MV-4-11 (cell line): ENCODE results near the gene CLEC4F.

ENCODE experiments used
- DNase-seq: peaks from one replicate; lab custom pipeline; 2025; lab: John Stamatoyannopoulos, UW

Gene CLEC4F

GRCh38 chr2:70826696-70827350 is 6.4 kb upstream of the CLEC4F start:
- DNase-seq: peak; percentile 62

GRCh38 chr2:70823249-70823648 is 2.9 kb upstream of the CLEC4F start:
- no peak for DNase-seq

- DNase-seq: no peak
Observed at GRCh38 chr2:70822843-70823242, 2.4 kb upstream of the CLEC4F start.

DNA sequence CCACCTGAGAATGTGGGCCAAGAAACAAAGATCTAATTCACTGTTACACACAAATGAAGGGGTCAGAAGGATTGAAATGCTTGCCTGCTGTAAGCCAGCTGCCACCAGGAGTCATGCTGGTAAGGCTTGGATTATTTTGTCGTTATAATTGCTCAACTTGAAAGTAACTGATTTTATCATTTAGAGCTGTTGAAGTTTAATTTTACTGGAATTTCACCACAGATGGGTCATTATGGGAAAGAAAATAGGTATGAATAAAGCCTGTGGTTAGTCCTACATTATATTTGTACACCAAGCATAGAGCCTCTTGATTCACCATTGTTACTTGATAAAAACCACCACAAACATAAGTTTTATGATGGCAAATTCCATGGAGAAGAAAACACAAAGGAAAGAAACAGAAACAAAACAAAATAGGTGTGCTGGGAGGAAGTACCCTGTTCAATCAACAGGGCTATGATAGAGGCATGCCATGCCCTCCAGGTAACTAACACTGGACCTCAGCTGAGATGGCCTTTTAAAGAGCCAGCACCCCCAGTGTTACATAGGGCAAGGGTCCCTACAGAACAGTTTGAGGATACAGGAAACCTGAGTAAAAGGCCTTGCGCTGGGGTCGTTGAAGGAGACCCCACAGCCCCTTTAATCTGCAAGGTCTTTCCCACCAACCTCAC is 3.0 kb downstream of the CLEC4F start:
- no peak for DNase-seq

GRCh38 chr2:70816726-70817125 is 3.7 kb downstream of the CLEC4F start:
- no peak for DNase-seq

- no peak for DNase-seq
Observed at GRCh38 chr2:70808983-70809958, 11.1 kb downstream of the CLEC4F start.

- DNase-seq: no peak
Observed at GRCh38 chr2:70807828-70808118, 12.6 kb downstream of the CLEC4F start.

GRCh38 chr2:70807102-70807827 is 13.1 kb downstream of the CLEC4F start:
- DNase-seq: no peak

- no peak for DNase-seq
Observed at GRCh38 chr2:70806620-70807019, 13.8 kb downstream of the CLEC4F start.

GRCh38 chr2:70806013-70806412 is 14.4 kb downstream of the CLEC4F start:
- no peak for DNase-seq

GRCh38 chr2:70801607-70802263 is 18.7 kb downstream of the CLEC4F start:
- no peak for DNase-seq

- no peak for DNase-seq
Observed at GRCh38 chr2:70799706-70800105, 20.7 kb downstream of the CLEC4F start.

DNA sequence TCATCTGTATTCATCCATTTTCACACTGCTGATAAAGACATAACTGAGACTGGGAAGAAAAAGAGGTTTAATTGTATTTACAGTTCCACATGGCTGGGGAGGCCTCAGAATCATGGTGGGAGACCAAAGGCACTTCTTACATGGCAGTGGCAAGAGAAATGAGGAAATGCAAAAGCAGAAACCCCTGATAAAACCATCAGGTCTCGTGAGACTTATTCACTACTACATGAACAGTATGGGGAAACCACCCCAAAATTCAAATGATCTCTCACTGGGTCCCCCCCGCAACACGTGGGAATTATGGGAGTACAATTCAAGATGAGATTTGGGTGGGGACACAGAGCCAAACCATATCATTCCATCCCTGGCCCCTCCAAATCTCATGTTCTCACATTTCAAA is 22.4 kb downstream of the CLEC4F start:
- peak; percentile 49 for DNase-seq

DNA sequence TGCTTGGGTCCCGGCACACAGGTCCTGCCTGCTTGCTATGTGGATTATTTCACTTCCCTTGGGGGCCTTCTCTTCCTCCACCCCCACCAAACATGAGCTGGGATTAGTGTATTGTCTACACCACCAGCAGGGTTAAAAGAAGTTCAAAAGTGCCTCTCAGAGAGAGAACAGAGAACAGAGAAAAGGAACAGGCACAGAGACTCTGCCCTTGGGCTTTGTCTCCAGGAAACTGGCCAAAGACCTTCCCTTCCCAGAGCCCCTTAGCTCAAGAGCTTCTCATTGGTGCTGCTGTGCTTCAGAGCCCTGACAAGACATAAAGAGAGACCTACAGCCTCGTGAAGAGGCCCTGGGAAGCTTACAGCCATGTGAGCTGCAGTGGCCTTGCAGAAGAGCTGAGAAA is 22.9 kb downstream of the CLEC4F start:
- DNase-seq: peak; percentile 94

DNA sequence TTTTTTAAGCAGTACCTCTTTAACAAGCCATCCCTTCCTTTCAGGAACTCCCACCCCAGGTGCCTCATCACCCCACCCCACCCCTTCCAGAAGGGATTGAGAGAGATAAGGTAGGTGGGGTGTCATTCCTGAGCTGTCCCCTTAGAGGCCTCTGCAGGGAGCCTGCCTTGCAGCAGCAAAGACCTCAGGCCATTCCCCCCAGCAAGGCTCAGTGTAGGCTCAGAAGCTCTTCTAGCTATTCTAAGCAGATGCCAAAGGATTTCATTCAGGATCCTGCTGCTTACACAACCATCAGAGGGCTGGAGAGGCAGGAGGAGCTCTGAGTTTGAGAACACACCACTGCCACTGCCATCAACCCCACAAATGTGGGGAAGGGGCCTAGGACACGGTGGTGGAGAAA is 24.1 kb downstream of the CLEC4F start:
- no peak for DNase-seq

- DNase-seq: no peak
Observed at GRCh38 chr2:70795164-70795995, 25.0 kb downstream of the CLEC4F start.

DNA sequence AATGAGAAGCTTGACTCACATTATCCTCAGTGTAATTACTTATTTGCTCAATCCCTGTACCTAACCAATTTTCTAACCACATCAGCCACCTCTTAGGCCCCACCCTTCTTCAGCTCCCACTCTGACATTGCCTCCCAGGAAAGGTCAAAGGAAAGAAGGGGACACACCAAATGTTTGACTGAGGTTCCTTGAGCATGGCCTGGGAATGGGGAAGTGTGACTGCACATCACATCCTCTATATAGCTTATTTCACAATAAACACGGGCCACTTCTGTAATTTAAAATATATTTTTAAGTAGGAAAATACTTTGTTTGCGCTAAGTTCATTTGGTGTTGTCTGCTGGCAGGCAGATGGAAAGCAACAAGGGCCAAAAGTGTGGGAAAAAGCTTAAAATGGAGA is 26.9 kb downstream of the CLEC4F start:
- peak; percentile 94 for DNase-seq

DNA sequence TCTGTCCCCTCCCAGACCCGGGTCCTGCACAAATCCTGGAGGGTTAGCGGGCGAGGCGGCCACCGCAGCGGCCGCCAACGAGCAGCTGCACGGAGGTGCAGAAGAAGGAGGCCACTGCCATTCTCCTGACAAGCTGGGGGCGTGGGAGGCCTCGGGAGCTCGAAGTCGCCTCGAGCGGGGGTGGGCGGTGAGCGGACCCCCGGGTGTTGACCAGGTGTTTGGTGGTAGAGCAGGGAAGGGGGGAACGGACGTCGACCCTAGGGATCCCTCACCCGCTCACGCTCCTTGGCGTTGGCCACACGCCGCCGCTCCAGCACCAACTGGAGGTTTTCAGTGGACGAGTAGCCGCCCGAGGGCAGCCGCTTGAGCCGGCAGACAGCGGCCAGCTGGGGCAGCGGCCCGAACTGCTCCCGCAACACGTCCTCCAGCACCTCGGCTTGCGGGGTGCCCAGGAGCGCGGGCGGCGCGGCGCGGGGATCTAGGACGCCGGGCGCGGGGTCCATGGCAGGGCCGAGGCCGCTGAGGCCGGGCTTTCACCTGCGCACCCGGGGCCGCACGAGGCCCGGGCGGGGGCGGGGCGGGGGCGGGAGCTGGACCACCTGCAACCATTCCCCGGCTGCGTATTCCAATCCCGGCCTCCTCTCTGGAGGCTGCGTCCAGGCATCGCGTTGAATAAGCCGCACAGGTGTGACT is 30.1 kb downstream of the CLEC4F start, which contains the start of gene FIGLA:
TSS of gene FIGLA (minus strand) at position 508 of the 693 bp plus-strand sequence. CDS start at position 503, 5 bp downstream.
- no peak for DNase-seq

GRCh38 chr2:70789304-70790135 is 30.9 kb downstream of the CLEC4F start:
- DNase-seq: peak; percentile 71
